Stimulated activated CD4-positive, alpha-beta T cell treated with anti-CD3 and anti-CD28 coated beads, Interleukin-15, amount 100 ng/mL, for 48 hours (primary cell): ENCODE measurements around the gene TEX2.

Experiments used
- DNase-seq, 2 donors: peaks; one replicate each; pipeline ENCODE4 v3.0.0-alpha.2; 2020; ENCODE audit warnings: low read depth in 2 of 2

TEX2 gene

GRCh38 chr17:64263000-64263766 is at the start of gene TEX2:
TEX2 (minus strand) TSS chr17:64263260; CDS start chr17:64214217, 49,043 bp downstream.
- DNase-seq: peak; percentile 79 to 89

- no peak for DNase-seq
Observed at GRCh38 chr17:64309710-64310109, 46.6 kb upstream of the TEX2 start.

GRCh38 chr17:64309021-64309420 is 46.0 kb upstream of the TEX2 start:
- no peak for DNase-seq

GRCh38 chr17:64306850-64307463 is 43.9 kb upstream of the TEX2 start:
- peak; percentile 24 to 44 for DNase-seq

GRCh38 chr17:64304551-64304950 is 41.5 kb upstream of the TEX2 start:
- DNase-seq: no peak

- no peak for DNase-seq
Observed at GRCh38 chr17:64300699-64300965, 37.6 kb upstream of the TEX2 start.

GRCh38 chr17:64297467-64298088 is 34.5 kb upstream of the TEX2 start:
- DNase-seq: no peak

GRCh38 chr17:64296246-64296645 is 33.2 kb upstream of the TEX2 start:
- DNase-seq: no peak

GRCh38 chr17:64295146-64295545 is 32.1 kb upstream of the TEX2 start:
- no peak for DNase-seq

- DNase-seq: peak in 1 of 2 donors; percentile 11
Observed at GRCh38 chr17:64291268-64291851, 28.3 kb upstream of the TEX2 start.

- no peak for DNase-seq
Observed at GRCh38 chr17:64289741-64290141, 26.7 kb upstream of the TEX2 start.

- DNase-seq: no peak
Observed at GRCh38 chr17:64282753-64283080, 19.7 kb upstream of the TEX2 start.

- DNase-seq: peak; percentile 25 to 35
Observed at GRCh38 chr17:64281962-64282752, 19.1 kb upstream of the TEX2 start.

- no peak for DNase-seq
Observed at GRCh38 chr17:64278614-64279013, 15.6 kb upstream of the TEX2 start.

GRCh38 chr17:64277831-64278562 is 14.9 kb upstream of the TEX2 start:
- DNase-seq: no peak

GRCh38 chr17:64276961-64277505 is 14.0 kb upstream of the TEX2 start:
- no peak for DNase-seq

- DNase-seq: no peak
Observed at GRCh38 chr17:64275016-64275415, 12.0 kb upstream of the TEX2 start.

GRCh38 chr17:64273006-64273405 is 9.9 kb upstream of the TEX2 start:
- no peak for DNase-seq

GRCh38 chr17:64270885-64271284 is 7.8 kb upstream of the TEX2 start:
- DNase-seq: no peak

GRCh38 chr17:64269687-64270649 is 6.9 kb upstream of the TEX2 start:
- no peak for DNase-seq
